Measurements from ENCODE around the gene OR2H1. TPM values are rescaled to one million over a fixed set of nuclear protein-coding genes. Genes with fewer than 3 reads are reported as not detected.
"Not testable (repeated sequence)": the region's sequence is repeated elsewhere in the genome, so short reads cannot be mapped to it uniquely, and the experiment has no call there.

The OR2H1 gene
- not detected for polyA plus RNA-seq (2013, experiment 1 of 2; ENCODE audit: insufficient read length)
- not detected for polyA plus RNA-seq (2013, experiment 2 of 2; ENCODE audit: insufficient read length)

DNA sequence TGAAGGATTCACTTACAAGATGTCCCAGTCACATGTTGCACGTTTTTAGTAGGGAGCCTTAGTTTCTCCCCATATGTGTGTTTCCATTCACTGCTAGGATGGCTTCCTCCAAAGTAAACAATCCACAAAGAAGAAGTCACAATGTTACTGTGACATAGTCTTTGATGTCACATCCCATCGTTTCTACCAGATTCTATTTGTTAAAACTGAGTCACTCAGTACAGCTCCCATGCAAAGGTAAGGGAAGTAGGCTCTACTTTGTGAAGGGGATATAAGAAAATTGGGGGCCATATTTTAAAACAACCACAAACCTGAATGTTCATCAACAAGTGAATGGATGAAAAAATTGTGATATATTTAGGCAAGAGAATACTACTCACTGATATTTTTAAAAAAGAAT is at the start of gene OR2H1, which contains the start of gene OR11A1:
OR2H1 (plus strand) TSS at position 185 of the 400 bp plus-strand sequence. CDS start 4,615 bp downstream, outside the sequence.
OR11A1 (minus strand) TSS at position 101 of the 400 bp plus-strand sequence. CDS start 29,430 bp downstream, outside the sequence.
- no peak for DNase-seq

DNA sequence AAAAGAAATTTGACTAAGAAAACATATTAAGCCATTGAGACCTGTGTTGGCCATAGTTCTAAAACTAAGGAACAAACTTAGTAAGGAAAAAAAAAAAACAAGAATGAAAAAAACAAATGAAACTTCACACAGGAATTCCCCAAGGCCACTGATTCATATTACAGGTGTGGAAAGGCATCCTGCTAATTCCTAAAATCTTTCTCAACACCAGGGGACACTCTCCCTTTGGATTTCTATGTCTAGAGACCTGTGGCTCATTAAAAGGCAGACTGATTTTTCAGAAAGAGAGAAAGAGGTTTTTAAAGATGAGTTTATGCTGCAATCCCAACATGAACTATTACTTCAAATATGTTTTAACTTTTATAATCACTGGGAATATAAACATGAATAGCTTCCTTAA is 42.4 kb upstream of the OR2H1 start, which contains the start of gene OR12D1:
OR12D1 (plus strand) TSS at position 341 of the 400 bp plus-strand sequence.
- DNase-seq, result no peak

GRCh38 chr6:29419516-29419915 is 37.4 kb upstream of the OR2H1 start:
- DNase-seq, result no peak

DNA sequence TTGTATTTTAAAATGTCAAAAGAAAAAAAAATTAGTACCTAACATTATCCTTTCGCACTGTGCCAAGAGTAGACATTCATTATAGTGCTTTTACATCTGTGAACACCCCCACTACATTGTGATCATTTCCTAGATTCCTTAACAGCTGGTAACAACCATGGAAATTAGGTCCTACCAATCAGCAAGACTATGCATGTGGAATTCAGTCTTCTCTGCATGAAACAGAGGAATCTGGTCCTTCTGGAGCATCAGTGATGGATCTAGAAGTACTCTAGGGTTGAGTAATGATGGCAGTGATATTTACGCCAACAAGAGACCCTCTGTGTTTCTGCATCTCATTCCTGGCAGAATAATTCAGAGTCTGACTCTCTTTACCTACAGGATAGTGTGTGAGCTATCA is 32.8 kb upstream of the OR2H1 start:
- no peak for DNase-seq

- DNase-seq, result no peak
These were observed 32.4 kb upstream of the OR2H1 start for GRCh38 chr6:29424575-29424974.

DNA sequence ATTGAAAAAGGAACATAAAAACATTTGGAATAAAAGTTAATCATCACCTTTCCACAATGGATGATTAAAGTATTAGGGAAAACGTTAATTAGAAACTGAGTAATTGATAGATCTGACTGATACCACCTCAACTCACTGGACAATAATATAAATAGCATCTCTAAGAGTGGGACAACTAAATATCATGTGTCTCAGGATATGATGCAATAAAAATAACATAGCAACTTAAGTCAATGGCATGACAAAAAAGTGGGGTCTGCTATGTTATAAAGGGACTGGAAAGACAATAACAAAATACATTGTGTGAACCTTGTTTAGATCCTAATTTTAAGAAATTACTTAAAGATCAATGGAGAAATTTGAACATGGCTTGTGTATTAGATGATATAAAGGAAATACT is 31.9 kb upstream of the OR2H1 start:
- no peak for DNase-seq

- no peak for DNase-seq
These were observed 30.3 kb upstream of the OR2H1 start for GRCh38 chr6:29426654-29427053.

DNA sequence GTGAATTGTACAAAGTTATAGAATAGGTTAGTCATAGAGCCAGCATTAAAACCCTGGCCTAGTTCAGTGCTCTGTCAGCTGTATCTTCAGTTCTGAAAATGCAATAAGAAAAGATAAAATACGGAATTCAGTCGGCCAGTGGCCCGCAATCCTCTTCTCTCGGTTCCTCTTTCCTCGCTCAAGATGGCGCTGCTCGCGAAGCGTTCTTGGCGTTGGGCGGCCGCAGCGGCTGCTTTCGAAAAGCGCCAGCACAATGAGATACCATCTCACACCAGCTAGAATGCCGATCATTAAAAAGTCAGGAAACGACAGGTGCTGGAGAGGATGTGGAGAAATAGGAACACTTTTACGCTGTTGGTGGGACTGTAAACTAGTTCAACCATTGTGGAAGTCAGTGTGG is 20.2 kb upstream of the OR2H1 start:
- not testable (repeated sequence) for DNase-seq

- DNase-seq, result no peak
These were observed 17.9 kb upstream of the OR2H1 start, which contains the start of gene OR10C1 for GRCh38 chr6:29439006-29439405. OR10C1 (plus strand) TSS chr6:29439306; CDS start chr6:29440016, 710 bp downstream.

DNA sequence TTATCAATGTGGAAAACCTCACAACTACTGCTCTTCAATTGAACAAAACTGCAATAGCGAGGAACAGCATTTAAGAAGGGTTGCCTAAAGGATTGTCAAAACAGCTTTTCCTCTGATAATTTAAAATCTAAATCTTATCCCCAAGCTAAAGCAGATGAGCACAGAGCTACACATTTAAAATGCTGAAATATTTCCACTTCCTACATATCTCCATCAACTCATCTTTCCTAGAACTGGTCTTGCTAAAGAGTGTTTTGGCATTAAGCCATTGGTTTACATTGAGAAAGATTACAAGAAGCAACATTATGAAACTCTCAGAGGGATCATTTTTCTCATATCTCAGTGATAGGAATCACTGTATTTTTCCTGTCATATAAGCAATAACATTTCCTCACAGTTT is 14.2 kb upstream of the OR2H1 start:
- no peak for DNase-seq

DNA sequence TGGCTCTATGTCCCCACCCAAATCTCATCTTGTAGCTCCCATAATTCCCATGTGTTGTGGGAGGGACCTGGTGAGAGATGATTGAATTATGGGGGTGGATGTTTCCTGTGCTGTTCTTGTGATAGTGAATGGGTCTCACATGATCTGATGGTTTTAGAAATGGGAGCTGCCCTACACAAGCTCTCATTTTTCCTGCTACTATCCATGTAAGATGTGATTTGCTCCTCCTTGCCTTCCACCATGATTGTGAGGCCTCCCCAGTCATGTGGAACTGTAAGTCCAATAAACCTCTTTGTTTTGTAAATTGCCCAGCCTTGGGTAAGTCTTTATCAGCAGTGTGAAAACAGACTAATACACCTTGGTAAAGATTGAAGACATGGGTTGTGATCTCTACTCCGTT is 12.9 kb upstream of the OR2H1 start:
- not testable (repeated sequence) for DNase-seq

GRCh38 chr6:29447670-29448069 is 9.3 kb upstream of the OR2H1 start:
- no peak for DNase-seq

GRCh38 chr6:29451471-29452193 is 5.3 kb upstream of the OR2H1 start:
- no peak for DNase-seq

DNA sequence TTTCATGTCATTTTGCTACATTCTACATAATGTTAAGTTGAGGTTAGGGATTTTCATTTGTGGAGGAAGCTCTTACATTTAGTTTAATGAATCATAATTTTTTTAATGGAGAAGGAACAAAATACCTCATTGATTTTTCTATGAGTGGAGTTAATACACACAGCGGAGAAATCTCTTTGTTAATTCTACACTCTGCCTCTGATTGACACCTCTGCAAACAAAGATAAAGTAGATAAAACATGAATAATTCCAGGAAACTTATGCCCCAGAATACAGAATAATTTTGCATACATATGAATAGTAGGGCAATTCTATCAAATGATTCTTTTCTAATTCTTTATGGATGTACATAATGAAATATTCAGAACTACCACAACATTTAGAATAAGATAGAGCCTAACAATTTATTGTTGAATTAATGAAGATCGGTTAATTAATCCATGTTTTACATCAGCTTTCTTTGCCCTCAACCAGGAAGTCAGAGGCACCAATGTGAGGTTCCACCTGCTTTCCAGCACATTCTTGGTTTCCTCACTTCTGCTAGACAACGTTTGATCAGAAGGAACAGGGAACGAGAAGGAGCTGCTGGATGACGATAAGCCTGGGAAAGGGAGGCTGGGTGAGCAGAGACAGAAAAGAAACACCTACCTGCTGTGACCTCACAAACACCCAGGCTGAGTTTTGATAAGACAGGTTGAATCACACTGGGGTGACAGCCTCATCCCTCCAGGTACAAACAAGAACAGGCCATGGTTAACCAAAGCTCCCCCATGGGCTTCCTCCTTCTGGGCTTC is 4.3 kb downstream of the OR2H1 start:
- DNase-seq, result no peak

DNA sequence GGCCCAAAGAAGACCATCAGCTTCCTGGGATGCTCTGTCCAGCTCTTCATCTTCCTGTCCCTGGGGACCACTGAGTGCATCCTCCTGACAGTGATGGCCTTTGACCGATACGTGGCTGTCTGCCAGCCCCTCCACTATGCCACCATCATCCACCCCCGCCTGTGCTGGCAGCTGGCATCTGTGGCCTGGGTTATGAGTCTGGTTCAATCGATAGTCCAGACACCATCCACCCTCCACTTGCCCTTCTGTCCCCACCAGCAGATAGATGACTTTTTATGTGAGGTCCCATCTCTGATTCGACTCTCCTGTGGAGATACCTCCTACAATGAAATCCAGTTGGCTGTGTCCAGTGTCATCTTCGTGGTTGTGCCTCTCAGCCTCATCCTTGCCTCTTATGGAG is 5.1 kb downstream of the OR2H1 start:
- no peak for DNase-seq

- no peak for DNase-seq
These were observed 8.3 kb downstream of the OR2H1 start for GRCh38 chr6:29465279-29465678.

DNA sequence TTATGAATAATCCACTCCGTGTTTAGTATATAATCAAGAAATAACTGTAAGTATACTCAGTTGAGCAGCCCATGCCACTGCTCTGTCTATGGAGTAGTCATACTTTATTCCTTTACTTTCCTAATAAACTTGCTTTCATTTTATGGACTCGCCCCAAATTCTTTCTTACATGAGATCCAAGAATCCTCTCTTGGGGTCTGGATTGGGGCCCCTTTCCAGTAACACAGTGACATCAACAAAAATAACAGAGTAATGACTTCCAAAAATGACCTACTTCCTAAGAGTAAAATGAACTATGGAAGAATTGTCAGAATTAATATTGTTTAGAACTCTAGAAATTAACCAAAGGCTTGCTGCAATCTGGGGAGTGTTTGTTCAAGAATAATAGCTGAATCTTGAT is 8.8 kb downstream of the OR2H1 start:
- DNase-seq, result no peak

DNA sequence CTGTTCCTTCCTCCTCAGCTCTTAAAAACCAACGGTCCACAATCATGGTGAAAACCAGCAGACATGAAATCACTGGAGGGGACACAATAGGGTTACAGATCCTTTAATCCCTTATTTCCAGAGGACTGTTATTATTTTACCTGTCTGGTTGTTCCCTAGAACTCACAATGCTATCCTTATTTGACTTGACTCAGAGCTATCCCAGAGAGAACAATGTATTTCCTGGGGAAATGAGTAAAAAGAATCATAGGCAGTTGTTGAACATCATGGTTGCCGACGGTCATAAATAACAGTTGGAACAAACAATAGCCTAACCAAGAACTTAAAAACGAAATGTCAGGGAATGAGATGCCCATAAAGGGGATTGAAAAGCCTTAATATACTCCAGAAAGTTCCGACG is 9.3 kb downstream of the OR2H1 start:
- DNase-seq, result no peak

DNA sequence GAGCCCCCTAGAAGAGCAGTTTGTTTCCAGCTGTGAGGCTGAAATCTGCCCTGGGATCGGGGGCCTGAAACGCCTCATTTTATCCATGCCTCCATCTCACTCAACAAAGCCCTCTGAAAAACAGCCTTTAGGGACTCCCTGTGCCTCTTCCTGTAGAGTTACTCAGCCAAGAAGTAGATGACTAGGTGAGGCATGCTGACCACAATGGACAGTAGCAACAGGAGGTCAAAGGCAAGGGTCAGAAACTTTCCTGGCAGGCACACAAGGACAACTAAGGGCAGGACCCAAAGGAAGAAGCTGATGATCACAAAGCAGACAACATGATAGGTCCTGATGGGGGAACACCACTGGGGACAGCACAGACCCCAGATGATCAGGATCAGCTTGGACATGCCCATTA is 18.0 kb downstream of the OR2H1 start:
- no peak for DNase-seq

- no peak for DNase-seq
These were observed 21.0 kb downstream of the OR2H1 start for GRCh38 chr6:29477923-29478450.

DNA sequence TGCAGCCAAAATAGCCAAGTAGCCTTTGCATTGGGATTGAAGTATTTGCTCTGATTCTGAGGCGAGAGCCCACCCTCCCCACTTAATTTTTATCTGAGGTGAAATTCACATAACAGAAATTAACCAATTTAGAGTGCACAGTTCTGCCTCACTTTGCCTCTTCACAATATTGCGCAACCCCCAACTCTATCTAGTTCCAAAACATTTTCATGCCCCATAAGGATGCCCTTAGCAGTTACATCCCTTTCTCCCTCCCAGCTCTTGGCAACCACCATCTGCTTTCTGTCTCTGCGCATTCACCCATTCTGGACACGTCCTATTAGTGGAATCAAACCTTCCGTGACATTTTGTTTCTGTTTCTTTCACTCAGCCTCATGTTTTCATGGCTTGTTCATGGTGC is 21.8 kb downstream of the OR2H1 start:
- DNase-seq, result no peak

DNA sequence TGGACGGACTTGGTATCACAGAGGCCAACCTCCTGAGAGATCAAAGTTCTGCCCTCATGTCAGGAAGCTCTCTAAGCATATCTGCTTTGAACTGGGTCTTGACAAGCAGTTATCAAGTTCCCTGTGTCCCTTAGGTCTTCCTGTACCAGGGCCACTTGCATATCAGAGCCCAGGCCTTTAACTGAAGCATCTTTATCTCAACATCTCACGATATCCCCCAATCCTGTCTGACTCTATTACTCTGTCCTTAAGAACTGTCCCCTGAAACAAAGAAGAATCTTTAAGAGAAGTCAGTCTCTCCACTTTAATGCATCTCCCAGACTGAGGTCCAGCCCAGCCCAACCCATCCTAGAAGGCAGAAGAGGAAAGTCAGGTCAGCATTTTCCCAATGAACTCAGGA is 22.6 kb downstream of the OR2H1 start:
- no peak for DNase-seq

- no peak for DNase-seq
These were observed 26.2 kb downstream of the OR2H1 start for GRCh38 chr6:29483186-29483585.
